K562 (cell line): ENCODE measurements around the gene MFSD6.

Experiments used
- BHLHE40 ChIP-seq: IDR thresholded peaks from 2 replicates; pipeline ENCODE4 v1.6.1; 2011; ENCODE audit warnings: low read length, improper control_type of control experiment
- CTCF ChIP-seq, 3 experiments: IDR thresholded peaks in 2 of 3; conservative IDR thresholded peaks in 1 of 3; 2 replicates each; pipeline ENCODE4 v1.5.1; 2011 to 2012; ENCODE audit warnings: low read length in 3 of 3, mild to moderate bottlenecking in 3 of 3, control low read depth in 2 of 3, improper control_type of control experiment in 1 of 3, inconsistent platforms in 1 of 3, low read depth in 1 of 3, mixed read lengths in 1 of 3, moderate library complexity in 1 of 3; ENCODE audit not compliant: insufficient read depth in 2 of 3
- POLR2A ChIP-seq: fragments of 450-650 bp; conservative IDR thresholded peaks from 2 replicates; pipeline ENCODE4 v1.6.1; 2016
- TF ChIP-seq, protein P1 (sequence below), 2 experiments: fragments of 450-650 bp in 1 of 2; IDR thresholded peaks; 2 replicates each; pipeline ENCODE4 v1.6.1; 2011 to 2017; ENCODE audit warnings: low read depth in 2 of 2, antibody characterized with exemption in 1 of 2, borderline replicate concordance in 1 of 2, low read length in 1 of 2, mild to moderate bottlenecking in 1 of 2, mixed read lengths in 1 of 2; ENCODE audit not compliant: control insufficient read depth in 1 of 2
- TF ChIP-seq, protein P2 (sequence below): sonication (generic); formaldehyde crosslinking; IDR thresholded peaks from 2 replicates; pipeline ENCODE4 v1.8.0; 2022; ENCODE audit warnings: missing genetic modification reagents, mild to moderate bottlenecking, borderline replicate concordance
- TF ChIP-seq, protein P3 (sequence below): sonication (generic); formaldehyde crosslinking; IDR thresholded peaks from 2 replicates; pipeline ENCODE4 v1.8.1; 2022; ENCODE audit warnings: missing genetic modification reagents

- TF ChIP-seq, protein P1, sequence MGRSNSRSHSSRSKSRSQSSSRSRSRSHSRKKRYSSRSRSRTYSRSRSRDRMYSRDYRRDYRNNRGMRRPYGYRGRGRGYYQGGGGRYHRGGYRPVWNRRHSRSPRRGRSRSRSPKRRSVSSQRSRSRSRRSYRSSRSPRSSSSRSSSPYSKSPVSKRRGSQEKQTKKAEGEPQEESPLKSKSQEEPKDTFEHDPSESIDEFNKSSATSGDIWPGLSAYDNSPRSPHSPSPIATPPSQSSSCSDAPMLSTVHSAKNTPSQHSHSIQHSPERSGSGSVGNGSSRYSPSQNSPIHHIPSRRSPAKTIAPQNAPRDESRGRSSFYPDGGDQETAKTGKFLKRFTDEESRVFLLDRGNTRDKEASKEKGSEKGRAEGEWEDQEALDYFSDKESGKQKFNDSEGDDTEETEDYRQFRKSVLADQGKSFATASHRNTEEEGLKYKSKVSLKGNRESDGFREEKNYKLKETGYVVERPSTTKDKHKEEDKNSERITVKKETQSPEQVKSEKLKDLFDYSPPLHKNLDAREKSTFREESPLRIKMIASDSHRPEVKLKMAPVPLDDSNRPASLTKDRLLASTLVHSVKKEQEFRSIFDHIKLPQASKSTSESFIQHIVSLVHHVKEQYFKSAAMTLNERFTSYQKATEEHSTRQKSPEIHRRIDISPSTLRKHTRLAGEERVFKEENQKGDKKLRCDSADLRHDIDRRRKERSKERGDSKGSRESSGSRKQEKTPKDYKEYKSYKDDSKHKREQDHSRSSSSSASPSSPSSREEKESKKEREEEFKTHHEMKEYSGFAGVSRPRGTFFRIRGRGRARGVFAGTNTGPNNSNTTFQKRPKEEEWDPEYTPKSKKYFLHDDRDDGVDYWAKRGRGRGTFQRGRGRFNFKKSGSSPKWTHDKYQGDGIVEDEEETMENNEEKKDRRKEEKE (IDR thresholded peaks at IDR 0.05; ENCODE audit: borderline replicate concordance in 1 of 2, control insufficient read depth in 1 of 2, low read depth in 2 of 2, low read length in 1 of 2), result no peak
- TF ChIP-seq, protein P2, sequence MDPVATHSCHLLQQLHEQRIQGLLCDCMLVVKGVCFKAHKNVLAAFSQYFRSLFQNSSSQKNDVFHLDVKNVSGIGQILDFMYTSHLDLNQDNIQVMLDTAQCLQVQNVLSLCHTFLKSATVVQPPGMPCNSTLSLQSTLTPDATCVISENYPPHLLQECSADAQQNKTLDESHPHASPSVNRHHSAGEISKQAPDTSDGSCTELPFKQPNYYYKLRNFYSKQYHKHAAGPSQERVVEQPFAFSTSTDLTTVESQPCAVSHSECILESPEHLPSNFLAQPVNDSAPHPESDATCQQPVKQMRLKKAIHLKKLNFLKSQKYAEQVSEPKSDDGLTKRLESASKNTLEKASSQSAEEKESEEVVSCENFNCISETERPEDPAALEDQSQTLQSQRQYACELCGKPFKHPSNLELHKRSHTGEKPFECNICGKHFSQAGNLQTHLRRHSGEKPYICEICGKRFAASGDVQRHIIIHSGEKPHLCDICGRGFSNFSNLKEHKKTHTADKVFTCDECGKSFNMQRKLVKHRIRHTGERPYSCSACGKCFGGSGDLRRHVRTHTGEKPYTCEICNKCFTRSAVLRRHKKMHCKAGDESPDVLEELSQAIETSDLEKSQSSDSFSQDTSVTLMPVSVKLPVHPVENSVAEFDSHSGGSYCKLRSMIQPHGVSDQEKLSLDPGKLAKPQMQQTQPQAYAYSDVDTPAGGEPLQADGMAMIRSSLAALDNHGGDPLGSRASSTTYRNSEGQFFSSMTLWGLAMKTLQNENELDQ, result no peak
- TF ChIP-seq CTCF (IDR thresholded peaks at IDR 0.05 in 2 of 3, conservative IDR thresholded peaks at IDR 0.05 in 1 of 3; ENCODE audit: insufficient read depth in 2 of 3, low read depth in 1 of 3, low read length in 3 of 3), result no peak
- TF ChIP-seq, protein P3, sequence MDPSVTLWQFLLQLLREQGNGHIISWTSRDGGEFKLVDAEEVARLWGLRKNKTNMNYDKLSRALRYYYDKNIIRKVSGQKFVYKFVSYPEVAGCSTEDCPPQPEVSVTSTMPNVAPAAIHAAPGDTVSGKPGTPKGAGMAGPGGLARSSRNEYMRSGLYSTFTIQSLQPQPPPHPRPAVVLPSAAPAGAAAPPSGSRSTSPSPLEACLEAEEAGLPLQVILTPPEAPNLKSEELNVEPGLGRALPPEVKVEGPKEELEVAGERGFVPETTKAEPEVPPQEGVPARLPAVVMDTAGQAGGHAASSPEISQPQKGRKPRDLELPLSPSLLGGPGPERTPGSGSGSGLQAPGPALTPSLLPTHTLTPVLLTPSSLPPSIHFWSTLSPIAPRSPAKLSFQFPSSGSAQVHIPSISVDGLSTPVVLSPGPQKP, result no peak
- no peak for TF ChIP-seq BHLHE40
- TF ChIP-seq POLR2A, result no peak
These were observed 32.1 kb upstream of the MFSD6 start for GRCh38 chr2:190376083-190376482.
